Measurements from ENCODE around the gene CNTFR.

GRCh38 chr9:34581318-34581717 is 8.2 kb downstream of the CNTFR start:
- TF ChIP-seq CTCF (IDR thresholded peaks at IDR 0.05) (no peak), EZH2 (IDR thresholded peaks at IDR 0.05; ENCODE audit: borderline replicate concordance, insufficient read depth, low read depth, low read length, poor library complexity, severe bottlenecking) (no peak)

Data from B cell (primary cell).